IPS-20b (cell line): ENCODE results near the gene ESF1.

Experiments used
- H3K27ac ChIP-seq: one replicate; pipeline ENCODE4 v1.5.1; 2013; ENCODE audit warnings: low read length
- H3K27me3 ChIP-seq: 2 replicates; pipeline ENCODE4 v1.6.1; 2013; ENCODE audit warnings: mild to moderate bottlenecking, low read length, inconsistent platforms; ENCODE audit not compliant: insufficient read depth
- H3K36me3 ChIP-seq: 2 replicates; pipeline ENCODE4 v1.6.1; 2013; ENCODE audit warnings: low read depth, mild to moderate bottlenecking, inconsistent platforms, low read length, moderate library complexity; ENCODE audit not compliant: insufficient read depth
- H3K4me1 ChIP-seq: 2 replicates; pipeline ENCODE4 v1.6.1; 2013; ENCODE audit warnings: mild to moderate bottlenecking, control low read depth, inconsistent platforms, low read length, moderate library complexity; ENCODE audit not compliant: insufficient read depth
- H3K4me3 ChIP-seq: 2 replicates; pipeline ENCODE4 v1.5.1; 2013; ENCODE audit warnings: mild to moderate bottlenecking, low read length, inconsistent platforms
- H3K9ac ChIP-seq: 2 replicates; pipeline ENCODE4 v1.6.1; 2013; ENCODE audit warnings: low read depth, mild to moderate bottlenecking, inconsistent platforms, low read length, moderate library complexity
- H3K9me3 ChIP-seq: 2 replicates; pipeline ENCODE4 v1.6.1; 2013; ENCODE audit warnings: mild to moderate bottlenecking, low read depth, low read length, inconsistent platforms; ENCODE audit not compliant: insufficient read depth

The ESF1 gene

DNA sequence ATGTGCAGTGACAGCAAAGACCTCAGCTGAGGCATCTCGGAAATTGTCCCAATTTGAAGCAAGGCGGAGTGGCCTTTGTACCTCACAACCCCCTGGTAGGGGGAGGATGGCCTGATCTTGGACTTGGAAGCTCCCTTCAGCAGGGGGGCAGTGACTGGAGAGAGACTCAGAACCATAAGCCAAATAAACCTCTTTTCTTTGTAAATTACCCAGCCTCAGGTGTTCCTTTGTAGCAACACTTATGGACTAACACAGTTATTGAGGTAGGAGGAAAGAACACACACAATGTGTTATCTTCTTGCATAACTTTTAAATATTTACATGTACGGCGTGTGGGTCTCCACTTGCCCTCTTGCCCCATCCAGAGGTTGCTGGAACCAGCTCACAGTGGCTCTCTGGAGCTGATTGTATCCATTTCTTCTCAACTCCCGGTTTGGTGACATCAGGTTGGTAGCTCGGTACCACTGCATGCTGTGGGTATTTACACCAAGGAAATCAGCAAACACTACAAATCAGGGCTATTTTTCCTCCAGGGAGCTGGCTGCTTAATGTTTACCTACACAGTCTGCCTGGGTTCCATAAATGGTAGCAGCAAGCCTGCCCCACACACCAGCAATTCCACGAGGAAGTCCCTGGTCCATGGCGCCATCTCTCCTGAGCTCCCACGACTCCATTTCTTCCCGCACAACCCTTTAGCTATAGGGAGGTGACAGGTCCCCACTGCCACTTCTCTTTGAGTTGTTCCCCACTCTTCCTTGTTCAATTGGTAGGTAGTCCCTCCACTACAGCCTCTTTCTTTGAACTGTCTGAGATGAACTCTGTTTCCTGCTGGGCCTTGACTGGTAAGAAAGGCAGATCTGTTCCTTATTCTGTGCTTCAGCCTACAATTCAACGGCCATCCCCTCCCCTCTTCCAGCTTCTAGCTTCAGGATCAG lies 91.7 kb downstream of the ESF1 start:
- no peaks in the 10 kb centered on the region for H3K4me1 ChIP-seq
- H3K36me3 ChIP-seq = no peaks in the 10 kb centered on the region
- H3K27me3 ChIP-seq = no peaks in the 10 kb centered on the region
- no peak overlapping the region for H3K27ac ChIP-seq
- no peaks in the 10 kb centered on the region for H3K9me3 ChIP-seq
- no peak overlapping the region for H3K4me3 ChIP-seq
- H3K9ac ChIP-seq = no peak overlapping the region

- Histone ChIP-seq H3K27ac (no peak overlapping the region), H3K9me3 (no peaks in the 10 kb centered on the region), H3K9ac (no peak overlapping the region), H3K27me3 (no peaks in the 10 kb centered on the region), H3K4me1 (no peaks in the 10 kb centered on the region), H3K36me3 (no peaks in the 10 kb centered on the region), H3K4me3 (no peak overlapping the region)
Measured at GRCh38 chr20:13690943-13691342, 93.8 kb downstream of the ESF1 start.

GRCh38 chr20:13687815-13688214 lies 96.9 kb downstream of the ESF1 start:
- Histone ChIP-seq H3K9ac (no peak overlapping the region), H3K36me3 (no peaks in the 10 kb centered on the region), H3K27ac (no peak overlapping the region), H3K9me3 (no peaks in the 10 kb centered on the region), H3K4me3 (no peak overlapping the region), H3K27me3 (no peaks in the 10 kb centered on the region), H3K4me1 (no peaks in the 10 kb centered on the region)

DNA sequence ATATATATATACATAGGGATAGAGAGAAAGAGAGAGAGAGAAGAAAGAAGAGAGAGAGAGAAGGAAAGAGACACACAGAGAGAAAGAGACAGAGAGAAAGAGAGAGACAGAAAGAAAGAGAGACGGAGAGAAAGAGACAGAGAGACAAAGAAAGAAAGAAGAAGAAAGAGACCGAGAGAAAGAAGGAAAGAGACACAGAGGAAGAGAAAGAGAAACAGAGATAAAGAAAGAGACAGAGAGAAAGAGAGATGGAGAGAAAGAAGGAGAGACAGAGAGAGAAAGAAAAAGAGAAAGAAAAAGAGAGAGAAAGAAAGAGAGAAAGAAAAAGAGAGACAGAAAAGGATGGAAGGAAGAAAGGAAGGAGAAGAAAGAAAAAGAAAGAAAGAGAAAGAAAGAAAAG lies 99.1 kb downstream of the ESF1 start:
- Histone ChIP-seq H3K36me3 (no peaks in the 10 kb centered on the region), H3K4me1 (no peaks in the 10 kb centered on the region), H3K9me3 (no peaks in the 10 kb centered on the region), H3K9ac (no peak overlapping the region), H3K4me3 (no peak overlapping the region), H3K27me3 (no peaks in the 10 kb centered on the region), H3K27ac (no peak overlapping the region)

- no peak overlapping the region for H3K27ac ChIP-seq
- no peak overlapping the region for H3K9ac ChIP-seq
- H3K36me3 ChIP-seq = no peaks in the 10 kb centered on the region
- H3K4me3 ChIP-seq = no peak overlapping the region
- H3K4me1 ChIP-seq = no peaks in the 10 kb centered on the region
- no peaks in the 10 kb centered on the region for H3K9me3 ChIP-seq
- no peaks in the 10 kb centered on the region for H3K27me3 ChIP-seq
Measured at GRCh38 chr20:13684566-13685222, 100.0 kb downstream of the ESF1 start.

DNA sequence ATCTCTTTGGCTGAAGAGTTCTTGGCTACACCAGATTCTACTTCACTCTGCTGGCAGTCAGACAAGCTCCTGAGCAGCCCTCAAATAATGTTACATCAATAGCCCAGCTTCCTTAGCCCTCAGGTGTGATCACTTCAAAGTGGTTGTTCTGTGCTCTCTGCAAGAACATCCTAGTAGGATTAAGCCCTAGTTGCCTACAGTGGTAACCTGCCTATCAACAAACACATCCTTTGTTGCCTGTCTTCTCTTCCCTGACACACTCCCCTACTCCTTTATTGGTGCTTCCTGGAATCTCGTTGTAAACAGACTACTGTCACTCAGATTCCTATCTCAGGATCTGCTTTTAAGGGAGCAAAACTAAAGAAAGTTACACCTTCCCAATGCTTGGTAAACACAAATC lies 100.9 kb downstream of the ESF1 start:
- H3K27ac ChIP-seq = no peak overlapping the region
- no peak overlapping the region for H3K9ac ChIP-seq
- no peaks in the 10 kb centered on the region for H3K9me3 ChIP-seq
- no peaks in the 10 kb centered on the region for H3K27me3 ChIP-seq
- H3K4me3 ChIP-seq = no peak overlapping the region
- H3K36me3 ChIP-seq = no peaks in the 10 kb centered on the region
- H3K4me1 ChIP-seq = no peaks in the 10 kb centered on the region

- no peak overlapping the region for H3K9ac ChIP-seq
- H3K27me3 ChIP-seq = no peaks in the 10 kb centered on the region
- no peak overlapping the region for H3K27ac ChIP-seq
- H3K36me3 ChIP-seq = no peaks in the 10 kb centered on the region
- no peaks in the 10 kb centered on the region for H3K9me3 ChIP-seq
- no peaks in the 10 kb centered on the region for H3K4me1 ChIP-seq
- H3K4me3 ChIP-seq = no peak overlapping the region
Measured at GRCh38 chr20:13681248-13682125, 103.2 kb downstream of the ESF1 start.

GRCh38 chr20:13678944-13679343 lies 105.8 kb downstream of the ESF1 start:
- Histone ChIP-seq H3K9ac (no peak overlapping the region), H3K9me3 (no peaks in the 10 kb centered on the region), H3K27ac (no peak overlapping the region), H3K36me3 (no peaks in the 10 kb centered on the region), H3K4me3 (no peak overlapping the region), H3K4me1 (no peaks in the 10 kb centered on the region), H3K27me3 (no peaks in the 10 kb centered on the region)

DNA sequence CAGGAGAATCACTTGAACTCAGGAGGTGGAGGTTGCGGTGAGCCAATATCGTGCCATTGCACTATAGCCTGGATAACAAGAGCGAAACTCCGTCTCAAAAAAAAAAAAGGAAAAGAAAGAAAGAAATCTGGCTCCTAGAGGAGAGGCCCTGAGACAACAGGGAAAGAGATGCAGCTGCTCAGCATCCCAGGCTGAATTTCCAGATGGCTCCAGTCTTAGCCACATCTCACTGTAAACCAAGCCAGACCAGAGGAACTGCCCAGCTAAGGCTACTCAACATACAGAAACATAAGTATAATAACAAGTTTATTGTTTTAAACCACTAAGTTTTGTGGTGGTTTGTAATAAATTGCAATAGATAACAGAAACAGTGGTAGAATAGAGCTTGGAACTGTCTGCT lies 107.5 kb downstream of the ESF1 start:
- no peak overlapping the region for H3K9ac ChIP-seq
- H3K27me3 ChIP-seq = no peaks in the 10 kb centered on the region
- no peaks in the 10 kb centered on the region for H3K4me1 ChIP-seq
- no peak overlapping the region for H3K27ac ChIP-seq
- H3K36me3 ChIP-seq = no peaks in the 10 kb centered on the region
- H3K9me3 ChIP-seq = no peaks in the 10 kb centered on the region
- H3K4me3 ChIP-seq = no peak overlapping the region

GRCh38 chr20:13676682-13677081 lies 108.0 kb downstream of the ESF1 start:
- H3K9me3 ChIP-seq = no peaks in the 10 kb centered on the region
- no peaks in the 10 kb centered on the region for H3K4me1 ChIP-seq
- no peaks in the 10 kb centered on the region for H3K36me3 ChIP-seq
- H3K27me3 ChIP-seq = no peaks in the 10 kb centered on the region
- no peak overlapping the region for H3K4me3 ChIP-seq
- H3K27ac ChIP-seq = no peak overlapping the region
- no peak overlapping the region for H3K9ac ChIP-seq

- no peaks in the 10 kb centered on the region for H3K36me3 ChIP-seq
- H3K9ac ChIP-seq = no peak overlapping the region
- H3K4me1 ChIP-seq = no peaks in the 10 kb centered on the region
- H3K27me3 ChIP-seq = no peaks in the 10 kb centered on the region
- no peaks in the 10 kb centered on the region for H3K9me3 ChIP-seq
- H3K4me3 ChIP-seq = no peak overlapping the region
- no peak overlapping the region for H3K27ac ChIP-seq
Measured at GRCh38 chr20:13672690-13673089, 112.0 kb downstream of the ESF1 start.
